Measurements from ENCODE around the gene ENG. TPM values are rescaled to one million over a fixed set of nuclear protein-coding genes. Genes with fewer than 3 reads are reported as not detected.

ENG gene
- total and polyA plus RNA-seq, 2 of the 4 experiments (the other 2 are of a cell fraction): 3.6 to 83.3 TPM

GRCh38 chr9:127847833-127848755 lies 6.4 kb downstream of the ENG start:
- Histone ChIP-seq H4K91ac (ENCODE audit: insufficient read depth, low read depth, low read length) (no peak overlapping the region), H3K23ac (ENCODE audit: low read depth, low read length) (no peak overlapping the region), H2AK9ac (replicated peaks; ENCODE audit: low read depth, low read length, poor library complexity) (no peak overlapping the region), H2BK5ac (ENCODE audit: low read depth, low read length, poor library complexity, severe bottlenecking) (no peak overlapping the region), H3K36me3 (ENCODE audit: control insufficient read depth, insufficient read depth, low read length) (peaks cover 23% of the 10 kb centered on the region), H2BK120ac (ENCODE audit: low read depth, low read length) (no peak overlapping the region), H3K27ac (ENCODE audit: insufficient read depth, low read length) (no peak overlapping the region), H2AFZ (replicated peaks; ENCODE audit: low read length, poor library complexity) (no peak overlapping the region), H2BK20ac (ENCODE audit: low read depth, low read length) (no peak overlapping the region), H3K4me2 (ENCODE audit: low read depth, low read length) (no peak overlapping the region), H3K79me1 (ENCODE audit: low read depth in 1 of 2, low read length in 2 of 2) (peaks cover 35 to 81% of the 10 kb centered on the region in 2 experiments), H3K4me3 (ENCODE audit: insufficient read depth, low read depth, low read length) (no peak overlapping the region), H3K4ac (ENCODE audit: low read depth, low read length) (no peak overlapping the region), H4K8ac (ENCODE audit: low read depth in 2 of 2, low read length in 2 of 2) (no peak overlapping the region), H2AK5ac (ENCODE audit: low read depth, low read length) (no peak overlapping the region), H3K27me3 (ENCODE audit: control insufficient read depth, insufficient read depth, low read length) (no peaks in the 10 kb centered on the region), H2BK15ac (ENCODE audit: low read depth, low read length) (no peak overlapping the region), H3K9ac (ENCODE audit: low read depth, low read length) (no peak overlapping the region), H3K4me1 (ENCODE audit: control insufficient read depth, insufficient read depth, low read length) (peaks cover 24% of the 10 kb centered on the region), H4K20me1 (ENCODE audit: insufficient read depth, low read length) (0 out of 2 replicates have a peak, but pooled peaks cover 3% of the 10 kb centered on the region), H3K56ac (ENCODE audit: extremely low read depth, insufficient read depth, low read length) (no peak overlapping the region), H4K5ac (ENCODE audit: low read depth, low read length) (no peak overlapping the region), H3K9me3 (ENCODE audit: control insufficient read depth, insufficient read depth, low read length) (peaks cover 10% of the 10 kb centered on the region), H3K9me1 (ENCODE audit: insufficient read depth, low read length) (peaks cover 18% of the 10 kb centered on the region), H3K14ac (replicated peaks; ENCODE audit: low read depth, low read length) (no peak overlapping the region), H3K18ac (ENCODE audit: low read depth, low read length) (no peak overlapping the region)
- ChIA-PET POLR2A (ENCODE audit: unreplicated experiment) (no interaction called here), CTCF (no interaction called here)
- BruUV-seq (replicated peaks): no TSS peak
- TF ChIP-seq CHD1 (IDR thresholded peaks at IDR 0.05; ENCODE audit: low read depth, low read length): no peak
- no peak for TF ChIP-seq MAFK (IDR thresholded peaks at IDR 0.05; ENCODE audit: low read depth, low read length)
- no peak for TF ChIP-seq SMC3 (IDR thresholded peaks at IDR 0.05; ENCODE audit: low read depth, low read length)
- no peak for TF ChIP-seq FOS (IDR thresholded peaks at IDR 0.05; ENCODE audit: low read depth, low read length)
- no peak for TF ChIP-seq MAZ (IDR thresholded peaks at IDR 0.05; ENCODE audit: borderline replicate concordance, low read depth, low read length)
- no peak for TF ChIP-seq NFE2L2 (IDR thresholded peaks at IDR 0.05; ENCODE audit: low read depth, low read length)
- no peak for TF ChIP-seq ELK1 (IDR thresholded peaks at IDR 0.05; ENCODE audit: borderline replicate concordance, low read depth, low read length)
- no peak for TF ChIP-seq BHLHE40 (IDR thresholded peaks at IDR 0.05; ENCODE audit: low read depth, low read length)
- no peak for TF ChIP-seq USF2 (IDR thresholded peaks at IDR 0.05; ENCODE audit: low read depth, low read length)
- TF ChIP-seq CTCF (conservative IDR thresholded peaks at IDR 0.05; ENCODE audit: low read depth, low read length): no peak
- no peak for TF ChIP-seq RCOR1 (IDR thresholded peaks at IDR 0.05; ENCODE audit: insufficient replicate concordance, low read length)
- no peak for TF ChIP-seq POLR2A (IDR thresholded peaks at IDR 0.05; ENCODE audit: low read depth, low read length)
- TF ChIP-seq CEBPB (IDR thresholded peaks at IDR 0.05; ENCODE audit: low read depth, low read length): no peak
- DNase-seq: no peak
- no peak for ATAC-seq (ENCODE audit: low read depth)
- WGBS, 2 experiments (ENCODE audit: extremely low coverage in 2 of 2, insufficient read length in 1 of 2): 70% methylated on average over 2 of the region's 12 CpGs; no CpG with 5 or more reads in 1 of the 2 experiments
- dilution Hi-C loops (cut with HindIII; ENCODE audit: low sequenced_read_pairs, unreplicated experiment) (no loop called here), intact Hi-C loops (cut with micrococcal nuclease) (no loop called here), in situ Hi-C loops (cut with MboI; ENCODE audit: low sequenced_read_pairs) (no loop called here)
